NT2/D1 (cell line): ENCODE results near the gene SPIC.

Experiments used
- DNase-seq: peaks from one replicate; pipeline ENCODE4 v3.0.0-alpha.2; 2011; ENCODE audit warnings: low read depth, low spot score
- H3K27me3 ChIP-seq: 2 replicates; pipeline ENCODE4 v1.6.0; 2011; ENCODE audit warnings: mild to moderate bottlenecking; ENCODE audit not compliant: insufficient read length, insufficient read depth
- H3K36me3 ChIP-seq: 2 replicates; pipeline ENCODE4 v1.6.1; 2011; ENCODE audit warnings: mild to moderate bottlenecking, low read length, mixed read lengths; ENCODE audit not compliant: insufficient read depth, insufficient read length
- H3K4me1 ChIP-seq: 2 replicates; pipeline ENCODE4 v1.5.1; 2011; ENCODE audit not compliant: insufficient read depth, insufficient read length
- H3K4me3 ChIP-seq: 2 replicates; pipeline ENCODE4 v1.5.1; 2011; ENCODE audit warnings: low read depth; ENCODE audit not compliant: insufficient read length
- H3K9ac ChIP-seq: 2 replicates; pipeline ENCODE4 v1.6.0; 2011; ENCODE audit warnings: low read depth; ENCODE audit not compliant: insufficient read length
- H3K9me3 ChIP-seq: 2 replicates; pipeline ENCODE4 v1.5.1; 2011; ENCODE audit warnings: mild to moderate bottlenecking, low read length; ENCODE audit not compliant: insufficient read depth
- SUZ12 ChIP-seq: IDR thresholded peaks from 2 replicates; pipeline ENCODE4 v1.6.1; 2011; ENCODE audit not compliant: insufficient read length, insufficient read depth; ENCODE audit errors: extremely low read depth
- YY1 ChIP-seq: IDR thresholded peaks from 2 replicates; pipeline ENCODE4 v1.6.1; 2011; ENCODE audit not compliant: insufficient read length, insufficient read depth
- ZNF274 ChIP-seq: IDR thresholded peaks from 2 replicates; pipeline ENCODE4 v1.6.1; 2011; ENCODE audit warnings: mild to moderate bottlenecking, low read depth, low read length

Gene SPIC

DNA sequence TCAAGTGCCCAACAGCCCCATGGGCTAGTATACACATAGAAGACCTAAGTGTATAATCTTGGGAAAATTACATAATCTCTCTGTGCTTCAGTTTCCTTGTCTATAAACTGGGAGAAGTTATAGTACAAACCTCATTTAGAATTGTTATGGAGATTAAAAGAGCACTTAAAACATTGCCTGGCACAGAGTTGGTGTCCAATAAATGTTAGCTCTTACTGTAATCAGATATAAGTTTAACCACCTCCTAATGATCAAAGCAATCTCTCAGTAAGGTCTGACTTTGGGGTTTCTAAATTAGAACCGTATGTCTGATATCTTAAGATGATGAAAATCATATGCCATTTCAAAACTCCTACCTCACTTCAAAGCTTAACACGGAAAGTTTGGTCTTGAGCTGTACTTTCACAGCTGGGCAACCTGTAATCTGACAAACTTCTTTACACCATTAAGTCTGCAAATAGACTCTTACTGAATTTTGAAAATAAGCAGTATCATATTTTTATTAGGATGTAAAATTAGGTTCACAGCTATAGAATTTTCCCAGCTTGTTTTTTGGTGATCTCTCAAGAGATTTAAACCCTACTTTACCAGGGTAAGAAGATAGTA is 61.0 kb downstream of the SPIC start:
- DNase-seq, result no peak
- Histone ChIP-seq H3K4me1 (no peaks in the 10 kb centered on the region), H3K4me3 (no peak overlapping the region), H3K27me3 (no peaks in the 10 kb centered on the region), H3K9ac (no peak overlapping the region), H3K36me3 (no peaks in the 10 kb centered on the region), H3K9me3 (no peaks in the 10 kb centered on the region; the same call in 1 of the 2 replicates)
- TF ChIP-seq SUZ12 (no peak), YY1 (no peak), ZNF274 (no peak)
